ENCODE data around the gene ST7.

DNA sequence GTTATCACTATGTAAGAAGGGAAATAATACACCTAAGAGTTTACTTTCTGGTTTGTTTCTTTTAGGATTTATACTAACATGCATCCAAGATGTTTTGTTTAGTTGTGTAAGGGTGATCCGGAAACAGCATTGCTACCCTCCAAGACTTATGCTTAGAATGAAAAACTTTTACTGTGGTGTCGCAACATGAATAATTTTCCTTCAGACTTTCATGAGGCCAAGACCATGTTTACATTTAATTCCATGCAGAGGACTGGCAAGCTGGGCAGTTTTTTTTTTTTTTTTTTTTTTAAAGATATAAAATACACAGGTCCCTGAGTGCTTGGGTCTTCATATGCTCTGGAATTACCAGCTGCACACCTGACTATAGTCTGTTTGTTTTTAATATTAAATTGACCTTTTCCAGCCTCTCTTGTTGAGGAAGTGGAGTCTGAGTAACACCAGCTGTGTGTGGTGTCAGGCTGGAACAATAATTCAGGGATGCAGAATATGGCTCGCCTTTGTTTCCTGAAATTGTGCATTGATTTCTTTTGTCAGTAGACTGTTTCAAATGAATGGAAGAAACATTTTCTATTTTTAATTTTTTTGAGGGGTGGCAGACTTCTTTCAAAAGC lies 81.7 kb downstream of the ST7 start:
- TF ChIP-seq, protein P1, sequence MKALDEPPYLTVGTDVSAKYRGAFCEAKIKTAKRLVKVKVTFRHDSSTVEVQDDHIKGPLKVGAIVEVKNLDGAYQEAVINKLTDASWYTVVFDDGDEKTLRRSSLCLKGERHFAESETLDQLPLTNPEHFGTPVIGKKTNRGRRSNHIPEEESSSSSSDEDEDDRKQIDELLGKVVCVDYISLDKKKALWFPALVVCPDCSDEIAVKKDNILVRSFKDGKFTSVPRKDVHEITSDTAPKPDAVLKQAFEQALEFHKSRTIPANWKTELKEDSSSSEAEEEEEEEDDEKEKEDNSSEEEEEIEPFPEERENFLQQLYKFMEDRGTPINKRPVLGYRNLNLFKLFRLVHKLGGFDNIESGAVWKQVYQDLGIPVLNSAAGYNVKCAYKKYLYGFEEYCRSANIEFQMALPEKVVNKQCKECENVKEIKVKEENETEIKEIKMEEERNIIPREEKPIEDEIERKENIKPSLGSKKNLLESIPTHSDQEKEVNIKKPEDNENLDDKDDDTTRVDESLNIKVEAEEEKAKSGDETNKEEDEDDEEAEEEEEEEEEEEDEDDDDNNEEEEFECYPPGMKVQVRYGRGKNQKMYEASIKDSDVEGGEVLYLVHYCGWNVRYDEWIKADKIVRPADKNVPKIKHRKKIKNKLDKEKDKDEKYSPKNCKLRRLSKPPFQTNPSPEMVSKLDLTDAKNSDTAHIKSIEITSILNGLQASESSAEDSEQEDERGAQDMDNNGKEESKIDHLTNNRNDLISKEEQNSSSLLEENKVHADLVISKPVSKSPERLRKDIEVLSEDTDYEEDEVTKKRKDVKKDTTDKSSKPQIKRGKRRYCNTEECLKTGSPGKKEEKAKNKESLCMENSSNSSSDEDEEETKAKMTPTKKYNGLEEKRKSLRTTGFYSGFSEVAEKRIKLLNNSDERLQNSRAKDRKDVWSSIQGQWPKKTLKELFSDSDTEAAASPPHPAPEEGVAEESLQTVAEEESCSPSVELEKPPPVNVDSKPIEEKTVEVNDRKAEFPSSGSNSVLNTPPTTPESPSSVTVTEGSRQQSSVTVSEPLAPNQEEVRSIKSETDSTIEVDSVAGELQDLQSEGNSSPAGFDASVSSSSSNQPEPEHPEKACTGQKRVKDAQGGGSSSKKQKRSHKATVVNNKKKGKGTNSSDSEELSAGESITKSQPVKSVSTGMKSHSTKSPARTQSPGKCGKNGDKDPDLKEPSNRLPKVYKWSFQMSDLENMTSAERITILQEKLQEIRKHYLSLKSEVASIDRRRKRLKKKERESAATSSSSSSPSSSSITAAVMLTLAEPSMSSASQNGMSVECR (CRISPR knock-in tag; IDR thresholded peaks at IDR 0.05; ENCODE audit: borderline replicate concordance) = no peak
- TF ChIP-seq, protein P2, sequence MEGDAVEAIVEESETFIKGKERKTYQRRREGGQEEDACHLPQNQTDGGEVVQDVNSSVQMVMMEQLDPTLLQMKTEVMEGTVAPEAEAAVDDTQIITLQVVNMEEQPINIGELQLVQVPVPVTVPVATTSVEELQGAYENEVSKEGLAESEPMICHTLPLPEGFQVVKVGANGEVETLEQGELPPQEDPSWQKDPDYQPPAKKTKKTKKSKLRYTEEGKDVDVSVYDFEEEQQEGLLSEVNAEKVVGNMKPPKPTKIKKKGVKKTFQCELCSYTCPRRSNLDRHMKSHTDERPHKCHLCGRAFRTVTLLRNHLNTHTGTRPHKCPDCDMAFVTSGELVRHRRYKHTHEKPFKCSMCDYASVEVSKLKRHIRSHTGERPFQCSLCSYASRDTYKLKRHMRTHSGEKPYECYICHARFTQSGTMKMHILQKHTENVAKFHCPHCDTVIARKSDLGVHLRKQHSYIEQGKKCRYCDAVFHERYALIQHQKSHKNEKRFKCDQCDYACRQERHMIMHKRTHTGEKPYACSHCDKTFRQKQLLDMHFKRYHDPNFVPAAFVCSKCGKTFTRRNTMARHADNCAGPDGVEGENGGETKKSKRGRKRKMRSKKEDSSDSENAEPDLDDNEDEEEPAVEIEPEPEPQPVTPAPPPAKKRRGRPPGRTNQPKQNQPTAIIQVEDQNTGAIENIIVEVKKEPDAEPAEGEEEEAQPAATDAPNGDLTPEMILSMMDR (IDR thresholded peaks at IDR 0.05) = no peak
- TF ChIP-seq, protein P3, sequence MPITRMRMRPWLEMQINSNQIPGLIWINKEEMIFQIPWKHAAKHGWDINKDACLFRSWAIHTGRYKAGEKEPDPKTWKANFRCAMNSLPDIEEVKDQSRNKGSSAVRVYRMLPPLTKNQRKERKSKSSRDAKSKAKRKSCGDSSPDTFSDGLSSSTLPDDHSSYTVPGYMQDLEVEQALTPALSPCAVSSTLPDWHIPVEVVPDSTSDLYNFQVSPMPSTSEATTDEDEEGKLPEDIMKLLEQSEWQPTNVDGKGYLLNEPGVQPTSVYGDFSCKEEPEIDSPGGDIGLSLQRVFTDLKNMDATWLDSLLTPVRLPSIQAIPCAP (CRISPR knock-in tag; IDR thresholded peaks at IDR 0.05) = no peak
- TF ChIP-seq ZNF121 (CRISPR knock-in tag; IDR thresholded peaks at IDR 0.05) (no peak), NFYB (CRISPR knock-in tag; conservative IDR thresholded peaks at IDR 0.05; ENCODE audit: low read depth) (no peak), PRRX2 (CRISPR knock-in tag; IDR thresholded peaks at IDR 0.05) (no peak), ZNF232 (CRISPR knock-in tag; IDR thresholded peaks at IDR 0.05) (no peak), OVOL2 (CRISPR knock-in tag; IDR thresholded peaks at IDR 0.05; ENCODE audit: borderline replicate concordance) (no peak), CREB1 (CRISPR knock-in tag; IDR thresholded peaks at IDR 0.05) (no peak), ZNF263 (CRISPR knock-in tag; IDR thresholded peaks at IDR 0.05; ENCODE audit: low read depth) (no peak)
- TF ChIP-seq, protein P4, sequence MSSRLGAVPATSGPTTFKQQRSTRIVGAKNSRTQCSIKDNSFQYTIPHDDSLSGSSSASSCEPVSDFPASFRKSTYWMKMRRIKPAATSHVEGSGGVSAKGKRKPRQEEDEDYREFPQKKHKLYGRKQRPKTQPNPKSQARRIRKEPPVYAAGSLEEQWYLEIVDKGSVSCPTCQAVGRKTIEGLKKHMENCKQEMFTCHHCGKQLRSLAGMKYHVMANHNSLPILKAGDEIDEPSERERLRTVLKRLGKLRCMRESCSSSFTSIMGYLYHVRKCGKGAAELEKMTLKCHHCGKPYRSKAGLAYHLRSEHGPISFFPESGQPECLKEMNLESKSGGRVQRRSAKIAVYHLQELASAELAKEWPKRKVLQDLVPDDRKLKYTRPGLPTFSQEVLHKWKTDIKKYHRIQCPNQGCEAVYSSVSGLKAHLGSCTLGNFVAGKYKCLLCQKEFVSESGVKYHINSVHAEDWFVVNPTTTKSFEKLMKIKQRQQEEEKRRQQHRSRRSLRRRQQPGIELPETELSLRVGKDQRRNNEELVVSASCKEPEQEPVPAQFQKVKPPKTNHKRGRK (CRISPR knock-in tag; IDR thresholded peaks at IDR 0.05; ENCODE audit: borderline replicate concordance) = no peak
- TF ChIP-seq, protein P5, sequence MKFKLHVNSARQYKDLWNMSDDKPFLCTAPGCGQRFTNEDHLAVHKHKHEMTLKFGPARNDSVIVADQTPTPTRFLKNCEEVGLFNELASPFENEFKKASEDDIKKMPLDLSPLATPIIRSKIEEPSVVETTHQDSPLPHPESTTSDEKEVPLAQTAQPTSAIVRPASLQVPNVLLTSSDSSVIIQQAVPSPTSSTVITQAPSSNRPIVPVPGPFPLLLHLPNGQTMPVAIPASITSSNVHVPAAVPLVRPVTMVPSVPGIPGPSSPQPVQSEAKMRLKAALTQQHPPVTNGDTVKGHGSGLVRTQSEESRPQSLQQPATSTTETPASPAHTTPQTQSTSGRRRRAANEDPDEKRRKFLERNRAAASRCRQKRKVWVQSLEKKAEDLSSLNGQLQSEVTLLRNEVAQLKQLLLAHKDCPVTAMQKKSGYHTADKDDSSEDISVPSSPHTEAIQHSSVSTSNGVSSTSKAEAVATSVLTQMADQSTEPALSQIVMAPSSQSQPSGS (CRISPR knock-in tag; IDR thresholded peaks at IDR 0.05; ENCODE audit: borderline replicate concordance, low read depth) = no peak

Measured in WTC11 (cell line).